ENCODE results near the gene KIAA1614.

The KIAA1614 gene

GRCh38 chr1:180926164-180926981 lies 13.7 kb downstream of the KIAA1614 start:
- DNase-seq (ENCODE audit: low spot score): peak; percentile 35

- no peak for DNase-seq (ENCODE audit: low spot score)
These were observed 14.7 kb downstream of the KIAA1614 start for GRCh38 chr1:180927348-180927747.

- no peak for DNase-seq (ENCODE audit: low spot score)
These were observed 15.1 kb downstream of the KIAA1614 start for GRCh38 chr1:180927841-180928240.

GRCh38 chr1:180928331-180929230 lies 15.9 kb downstream of the KIAA1614 start:
- DNase-seq (ENCODE audit: low spot score): no peak

GRCh38 chr1:180929389-180929788 lies 16.7 kb downstream of the KIAA1614 start:
- no peak for DNase-seq (ENCODE audit: low spot score)

- no peak for DNase-seq (ENCODE audit: low spot score)
These were observed 18.0 kb downstream of the KIAA1614 start for GRCh38 chr1:180930687-180931086.

- DNase-seq (ENCODE audit: low spot score): no peak
These were observed 18.8 kb downstream of the KIAA1614 start for GRCh38 chr1:180931529-180931928.

- no peak for DNase-seq (ENCODE audit: low spot score)
These were observed 19.7 kb downstream of the KIAA1614 start for GRCh38 chr1:180932378-180932777.

GRCh38 chr1:180933141-180933540 lies 20.4 kb downstream of the KIAA1614 start:
- no peak for DNase-seq (ENCODE audit: low spot score)

- DNase-seq (ENCODE audit: low spot score): no peak
These were observed 21.9 kb downstream of the KIAA1614 start for GRCh38 chr1:180934563-180934962.

- DNase-seq (ENCODE audit: low spot score): no peak
These were observed 22.8 kb downstream of the KIAA1614 start for GRCh38 chr1:180935326-180936109.

GRCh38 chr1:180936110-180937011 lies 23.7 kb downstream of the KIAA1614 start:
- no peak for DNase-seq (ENCODE audit: low spot score)

- no peak for DNase-seq (ENCODE audit: low spot score)
These were observed 24.3 kb downstream of the KIAA1614 start for GRCh38 chr1:180937012-180937372.

- no peak for DNase-seq (ENCODE audit: low spot score)
These were observed 25.0 kb downstream of the KIAA1614 start for GRCh38 chr1:180937624-180938225.

- no peak for DNase-seq (ENCODE audit: low spot score)
These were observed 26.5 kb downstream of the KIAA1614 start for GRCh38 chr1:180939073-180939710.

- no peak for DNase-seq (ENCODE audit: low spot score)
These were observed 27.0 kb downstream of the KIAA1614 start for GRCh38 chr1:180939711-180940103.

- DNase-seq (ENCODE audit: low spot score): no peak
These were observed 27.7 kb downstream of the KIAA1614 start for GRCh38 chr1:180940445-180940844.

- no peak for DNase-seq (ENCODE audit: low spot score)
These were observed 29.0 kb downstream of the KIAA1614 start for GRCh38 chr1:180941518-180942275.

- DNase-seq (ENCODE audit: low spot score): no peak
These were observed 32.5 kb downstream of the KIAA1614 start for GRCh38 chr1:180945151-180945550.

- DNase-seq (ENCODE audit: low spot score): no peak
These were observed 32.9 kb downstream of the KIAA1614 start for GRCh38 chr1:180945551-180945950.

Data from hepatic stellate cell (primary cell).